HG03521 (cell line): ENCODE data around the gene PARN.
"Not testable (repeated sequence)": the region's sequence is repeated elsewhere in the genome, so short reads cannot be mapped to it uniquely, and the experiment has no call there.

Experiments used
- ATAC-seq: cut with Tn5 transposase; IDR thresholded peaks from one replicate; pipeline ENCODE4 v1.9.1; 2021; ENCODE audit warnings: mild to moderate bottlenecking, moderate library complexity; ENCODE audit not compliant: unreplicated experiment

The PARN gene

GRCh38 chr16:14405611-14406537 lies 224.2 kb downstream of the PARN start:
- ATAC-seq, result peak; percentile 87

GRCh38 chr16:14403001-14403389 lies 227.1 kb downstream of the PARN start:
- ATAC-seq, result not testable (repeated sequence)

GRCh38 chr16:14402114-14403000 lies 227.7 kb downstream of the PARN start:
- not testable (repeated sequence) for ATAC-seq

- ATAC-seq, result not testable (repeated sequence)
These were observed 228.4 kb downstream of the PARN start for GRCh38 chr16:14401711-14402061.

- ATAC-seq, result not testable (repeated sequence)
These were observed 228.9 kb downstream of the PARN start for GRCh38 chr16:14400978-14401710.

GRCh38 chr16:14400285-14400977 lies 229.6 kb downstream of the PARN start:
- no peak for ATAC-seq

- no peak for ATAC-seq
These were observed 230.4 kb downstream of the PARN start for GRCh38 chr16:14399378-14400284.

GRCh38 chr16:14398014-14398717 lies 231.9 kb downstream of the PARN start:
- ATAC-seq, result no peak

- ATAC-seq, result not testable (repeated sequence)
These were observed 234.3 kb downstream of the PARN start for GRCh38 chr16:14395710-14396304.

- ATAC-seq, result no peak
These were observed 235.2 kb downstream of the PARN start for GRCh38 chr16:14394834-14395233.

GRCh38 chr16:14392960-14393359 lies 237.1 kb downstream of the PARN start:
- no peak for ATAC-seq

GRCh38 chr16:14389359-14389758 lies 240.7 kb downstream of the PARN start:
- no peak for ATAC-seq

- no peak for ATAC-seq
These were observed 241.8 kb downstream of the PARN start for GRCh38 chr16:14388243-14388642.

- no peak for ATAC-seq
These were observed 243.9 kb downstream of the PARN start for GRCh38 chr16:14386115-14386514.
